ENCODE results near the gene ITGA2. TPM values are rescaled to one million over a fixed set of nuclear protein-coding genes. Genes with fewer than 3 reads are reported as not detected.

The ITGA2 gene
- total RNA-seq, 1 donor from 2014 or later = 0.07 TPM

GRCh38 chr5:53067641-53068040 is 78.5 kb downstream of the ITGA2 start:
- peaks cover 2% of the 10 kb centered on the region for H3K27me3 Mint-ChIP-seq
- H3K9me3 Mint-ChIP-seq = no peaks in the 10 kb centered on the region
- intact Hi-C loops (cut with micrococcal nuclease) = no loop called here
- H3K4me1 Mint-ChIP-seq = no peaks in the 10 kb centered on the region
- no peak overlapping the region for H3K4me3 Mint-ChIP-seq
- ATAC-seq (ENCODE audit: low read depth) = no peak
- CTCF ChIA-PET = interaction anchor here (1.0 kb wide), 1 partner anchor 32 kb away, joined by 3 read pairs; no protein-coding TSS in a partner anchor
- DNase-seq = no peak
- H3K27ac Mint-ChIP-seq = no peak overlapping the region
- no peaks in the 10 kb centered on the region for H3K36me3 Mint-ChIP-seq (ENCODE audit: low read depth)
- TF ChIP-seq CTCF (IDR thresholded peaks at IDR 0.05) = no peak
- POLR2A ChIA-PET = no interaction called here

- no peaks in the 10 kb centered on the region for H3K9me3 Mint-ChIP-seq
- no peak overlapping the region for H3K27ac Mint-ChIP-seq
- TF ChIP-seq CTCF (IDR thresholded peaks at IDR 0.05) = no peak
- POLR2A ChIA-PET = interaction anchor here (0.6 kb wide), 1 partner anchor 50 kb away, joined by 7 read pairs; no protein-coding TSS in a partner anchor
- DNase-seq (no peak), ATAC-seq (ENCODE audit: low read depth) (no peak)
- H3K4me1 Mint-ChIP-seq = no peaks in the 10 kb centered on the region
- H3K36me3 Mint-ChIP-seq (ENCODE audit: low read depth) = no peaks in the 10 kb centered on the region
- CTCF ChIA-PET = interaction anchor here (1.0 to 1.1 kb wide), 2 partner anchors 33 to 53 kb away, joined by 3 read pairs; no protein-coding TSS in a partner anchor
- intact Hi-C loops (cut with micrococcal nuclease) = no loop called here
- no peak overlapping the region for H3K4me3 Mint-ChIP-seq
- peaks cover under 1% of the 10 kb centered on the region for H3K27me3 Mint-ChIP-seq
Measured at GRCh38 chr5:53068291-53068836, 79.2 kb downstream of the ITGA2 start.

- H3K9me3 Mint-ChIP-seq = no peaks in the 10 kb centered on the region
- H3K4me3 Mint-ChIP-seq = no peak overlapping the region
- no peaks in the 10 kb centered on the region for H3K4me1 Mint-ChIP-seq
- H3K27ac Mint-ChIP-seq = no peak overlapping the region
- POLR2A ChIA-PET = no interaction called here
- ATAC-seq (ENCODE audit: low read depth) (no peak), DNase-seq (no peak)
- H3K27me3 Mint-ChIP-seq = peaks cover 2% of the 10 kb centered on the region
- H3K36me3 Mint-ChIP-seq (ENCODE audit: low read depth) = no peaks in the 10 kb centered on the region
- TF ChIP-seq CTCF (IDR thresholded peaks at IDR 0.05) = no peak
- CTCF ChIA-PET = no interaction called here
- intact Hi-C loops (cut with micrococcal nuclease) = no loop called here
Measured at GRCh38 chr5:53069626-53070025, 80.5 kb downstream of the ITGA2 start.

- Mint-ChIP-seq H3K9me3 (no peaks in the 10 kb centered on the region), H3K4me1 (no peaks in the 10 kb centered on the region), H3K4me3 (no peak overlapping the region), H3K27ac (no peak overlapping the region), H3K27me3 (peaks cover 7% of the 10 kb centered on the region), H3K36me3 (ENCODE audit: low read depth) (no peaks in the 10 kb centered on the region)
- DNase-seq (no peak), ATAC-seq (ENCODE audit: low read depth) (no peak)
- POLR2A ChIA-PET = no interaction called here
- CTCF ChIA-PET = no interaction called here
- no peak for TF ChIP-seq CTCF (IDR thresholded peaks at IDR 0.05)
- intact Hi-C loops (cut with micrococcal nuclease) = no loop called here
Measured at GRCh38 chr5:53071298-53071697, 82.1 kb downstream of the ITGA2 start.

GRCh38 chr5:53071738-53072137 is 82.6 kb downstream of the ITGA2 start:
- POLR2A ChIA-PET = no interaction called here
- H3K27me3 Mint-ChIP-seq = peaks cover 8% of the 10 kb centered on the region
- no peak for TF ChIP-seq CTCF (IDR thresholded peaks at IDR 0.05)
- no peak for ATAC-seq (ENCODE audit: low read depth)
- no peaks in the 10 kb centered on the region for H3K36me3 Mint-ChIP-seq (ENCODE audit: low read depth)
- no peaks in the 10 kb centered on the region for H3K4me1 Mint-ChIP-seq
- H3K27ac Mint-ChIP-seq = no peak overlapping the region
- no peaks in the 10 kb centered on the region for H3K9me3 Mint-ChIP-seq
- intact Hi-C loops (cut with micrococcal nuclease) = no loop called here
- DNase-seq = no peak
- CTCF ChIA-PET = no interaction called here
- H3K4me3 Mint-ChIP-seq = no peak overlapping the region

All from activated B cell treated with CpG ODN at 0.5 μM for 24 hours (primary cell).